Trophoblast cell (in vitro differentiated cells and primary cell): ENCODE data around the gene TM7SF3.

ENCODE experiments used
- DNase-seq, 2 donors: peaks; one replicate each; pipeline ENCODE4 v3.0.0-alpha.2; 2016
- H2AFZ ChIP-seq: 2 replicates; pipeline ENCODE4 v1.6.1; 2013; ENCODE audit warnings: low read length, moderate library complexity, mild to moderate bottlenecking; ENCODE audit not compliant: insufficient read depth, poor library complexity
- H2AK5ac ChIP-seq: 2 replicates; pipeline ENCODE4 v1.6.1; 2013; ENCODE audit warnings: mild to moderate bottlenecking, low read length
- H2BK120ac ChIP-seq: 2 replicates; pipeline ENCODE4 v1.6.1; 2013; ENCODE audit warnings: low read length, mild to moderate bottlenecking, moderate library complexity; ENCODE audit not compliant: insufficient read depth, poor library complexity
- H2BK12ac ChIP-seq: 2 replicates; pipeline ENCODE4 v1.6.1; 2013; ENCODE audit warnings: mild to moderate bottlenecking, low read length, moderate library complexity
- H2BK5ac ChIP-seq: 2 replicates; pipeline ENCODE4 v1.6.1; 2013; ENCODE audit warnings: low read length, low read depth, moderate library complexity, mild to moderate bottlenecking; ENCODE audit not compliant: poor library complexity
- H3K14ac ChIP-seq: 2 replicates; pipeline ENCODE4 v1.6.1; 2013; ENCODE audit warnings: mild to moderate bottlenecking, low read length
- H3K18ac ChIP-seq: 2 replicates; pipeline ENCODE4 v1.6.1; 2013; ENCODE audit warnings: mild to moderate bottlenecking, low read length
- H3K23ac ChIP-seq: 2 replicates; pipeline ENCODE4 v1.6.1; 2013; ENCODE audit warnings: low read length
- H3K27ac ChIP-seq: 2 replicates; pipeline ENCODE4 v1.5.1; 2013; ENCODE audit warnings: low read depth, mild to moderate bottlenecking, inconsistent platforms, low read length, moderate library complexity
- H3K27me3 ChIP-seq: 2 replicates; pipeline ENCODE4 v1.6.1; 2013; ENCODE audit warnings: inconsistent platforms, mild to moderate bottlenecking, low read length, moderate library complexity; ENCODE audit not compliant: insufficient read depth
- H3K36me3 ChIP-seq, 2 experiments: 1 replicate in 1 of 2; 2 replicates in 1 of 2; pipeline ENCODE4 v1.6.1; 2013; ENCODE audit warnings: low read length in 2 of 2, mild to moderate bottlenecking in 2 of 2, moderate library complexity in 1 of 2; ENCODE audit not compliant: insufficient read depth in 2 of 2, control insufficient read depth in 1 of 2
- H3K4ac ChIP-seq: 2 replicates; pipeline ENCODE4 v1.6.1; 2013; ENCODE audit warnings: low read depth, mild to moderate bottlenecking, low read length, moderate library complexity
- H3K4me1 ChIP-seq, 2 experiments: 1 replicate in 1 of 2; 2 replicates in 1 of 2; pipeline ENCODE4 v1.6.1; 2013; ENCODE audit warnings: low read length in 2 of 2, mild to moderate bottlenecking in 2 of 2, moderate library complexity in 1 of 2; ENCODE audit not compliant: insufficient read depth in 2 of 2, control insufficient read depth in 1 of 2
- H3K4me2 ChIP-seq: 2 replicates; pipeline ENCODE4 v1.6.1; 2013; ENCODE audit warnings: inconsistent platforms, mild to moderate bottlenecking, low read length, moderate library complexity
- H3K4me3 ChIP-seq: 2 replicates; pipeline ENCODE4 v1.5.1; 2013; ENCODE audit warnings: mild to moderate bottlenecking, low read depth, low read length, inconsistent platforms
- H3K79me1 ChIP-seq: one replicate; pipeline ENCODE4 v1.6.1; 2013; ENCODE audit warnings: low read length
- H3K79me2 ChIP-seq: 2 replicates; pipeline ENCODE4 v1.6.1; 2013; ENCODE audit warnings: low read length, mild to moderate bottlenecking; ENCODE audit not compliant: control insufficient read depth, insufficient read depth, poor library complexity
- H3K9ac ChIP-seq: 2 replicates; pipeline ENCODE4 v1.6.1; 2013; ENCODE audit warnings: mild to moderate bottlenecking, low read length
- H3K9me3 ChIP-seq: 2 replicates; pipeline ENCODE4 v1.6.1; 2013; ENCODE audit warnings: low read depth, mild to moderate bottlenecking, control low read depth, inconsistent platforms, low read length; ENCODE audit not compliant: insufficient read depth
- H4K12ac ChIP-seq: 2 replicates; pipeline ENCODE4 v1.6.1; 2013; ENCODE audit warnings: low read depth, mild to moderate bottlenecking, low read length, moderate library complexity
- H4K8ac ChIP-seq: 2 replicates; pipeline ENCODE4 v1.6.1; 2013; ENCODE audit warnings: low read depth, mild to moderate bottlenecking, low read length, moderate library complexity
- H4K91ac ChIP-seq: one replicate; pipeline ENCODE4 v1.6.1; 2013; ENCODE audit warnings: low read depth, mild to moderate bottlenecking, low read length, moderate library complexity
- WGBS: extraction: QIAGEN DNeasy Blood & Tissue Kit; methylation state at CpG from one replicate; pipeline ENCODE4 v1.1.7; 2013; ENCODE audit warnings: missing lambda C conversion rate; ENCODE audit not compliant: insufficient read length, insufficient coverage; ENCODE audit errors: extremely low coverage; 5-methylcytosine and 5-hydroxymethylcytosine counted together

The TM7SF3 gene

GRCh38 chr12:26971963-26972362, 42.2 kb downstream of the TM7SF3 start:
- Histone ChIP-seq H3K4me3 (no peak overlapping the region), H2BK5ac (no peak overlapping the region), H3K18ac (no peak overlapping the region), H2BK12ac (no peak overlapping the region), H3K79me2 (no peaks in the 10 kb centered on the region), H3K79me1 (no peaks in the 10 kb centered on the region), H3K9ac (no peak overlapping the region), H3K27me3 (no peaks in the 10 kb centered on the region), H3K23ac (no peak overlapping the region), H3K36me3 (peaks cover 3 to 4% of the 10 kb centered on the region in 2 experiments), H2AK5ac (no peak overlapping the region), H2BK120ac (no peak overlapping the region), H3K4me1 (no peaks in the 10 kb centered on the region), H3K27ac (no peak overlapping the region), H4K91ac (no peak overlapping the region), H4K8ac (no peak overlapping the region), H2AFZ (no peak overlapping the region), H3K14ac (no peak overlapping the region), H3K4me2 (no peak overlapping the region), H3K9me3 (no peaks in the 10 kb centered on the region), H3K4ac (no peak overlapping the region), H4K12ac (no peak overlapping the region)
- no CpG with 5 or more reads among the region's 2 CpGs for WGBS
- DNase-seq: no peak

GRCh38 chr12:26970136-26970535, 44.0 kb downstream of the TM7SF3 start:
- peaks cover 5 to 6% of the 10 kb centered on the region in 2 experiments for H3K36me3 ChIP-seq
- DNase-seq: no peak
- no peak overlapping the region for H4K8ac ChIP-seq
- H4K12ac ChIP-seq: no peak overlapping the region
- H3K4me3 ChIP-seq: no peak overlapping the region
- H3K79me2 ChIP-seq: no peaks in the 10 kb centered on the region
- no peak overlapping the region for H2BK120ac ChIP-seq
- no peak overlapping the region for H2BK12ac ChIP-seq
- H3K27me3 ChIP-seq: no peaks in the 10 kb centered on the region
- no peak overlapping the region for H3K14ac ChIP-seq
- no peak overlapping the region for H3K23ac ChIP-seq
- H3K27ac ChIP-seq: no peak overlapping the region
- no peak overlapping the region for H3K9ac ChIP-seq
- no CpG with 5 or more reads among the region's 2 CpGs for WGBS
- H3K79me1 ChIP-seq: no peaks in the 10 kb centered on the region
- H3K9me3 ChIP-seq: no peaks in the 10 kb centered on the region
- H3K4me1 ChIP-seq: no peaks in the 10 kb centered on the region
- H2AK5ac ChIP-seq: no peak overlapping the region
- no peak overlapping the region for H3K4ac ChIP-seq
- H3K4me2 ChIP-seq: no peak overlapping the region
- no peak overlapping the region for H2BK5ac ChIP-seq
- no peak overlapping the region for H2AFZ ChIP-seq
- no peak overlapping the region for H4K91ac ChIP-seq
- H3K18ac ChIP-seq: no peak overlapping the region

GRCh38 chr12:26966842-26967241, 47.3 kb downstream of the TM7SF3 start:
- H3K79me1 ChIP-seq: no peaks in the 10 kb centered on the region
- H4K12ac ChIP-seq: no peak overlapping the region
- H3K79me2 ChIP-seq: no peaks in the 10 kb centered on the region
- no peak overlapping the region for H2BK12ac ChIP-seq
- no peaks in the 10 kb centered on the region for H3K4me1 ChIP-seq
- H3K18ac ChIP-seq: no peak overlapping the region
- H3K27me3 ChIP-seq: no peaks in the 10 kb centered on the region
- H2BK120ac ChIP-seq: no peak overlapping the region
- H3K4me3 ChIP-seq: no peak overlapping the region
- H2AFZ ChIP-seq: no peak overlapping the region
- no CpG with 5 or more reads among the region's 3 CpGs for WGBS
- no peak overlapping the region for H2AK5ac ChIP-seq
- H3K36me3 ChIP-seq: peaks cover 3 to 5% of the 10 kb centered on the region in 2 experiments
- H3K27ac ChIP-seq: no peak overlapping the region
- no peak overlapping the region for H2BK5ac ChIP-seq
- no peaks in the 10 kb centered on the region for H3K9me3 ChIP-seq
- DNase-seq: no peak
- no peak overlapping the region for H3K23ac ChIP-seq
- no peak overlapping the region for H3K4ac ChIP-seq
- no peak overlapping the region for H4K91ac ChIP-seq
- H3K4me2 ChIP-seq: no peak overlapping the region
- no peak overlapping the region for H3K14ac ChIP-seq
- no peak overlapping the region for H3K9ac ChIP-seq
- H4K8ac ChIP-seq: no peak overlapping the region

- no peak overlapping the region for H3K9ac ChIP-seq
- DNase-seq: peak in 1 of 2 donors; percentile 36
- H2AFZ ChIP-seq: no peak overlapping the region
- H4K91ac ChIP-seq: no peak overlapping the region
- no peak overlapping the region for H4K12ac ChIP-seq
- no peaks in the 10 kb centered on the region for H3K79me2 ChIP-seq
- H3K27me3 ChIP-seq: no peaks in the 10 kb centered on the region
- no peak overlapping the region for H2BK120ac ChIP-seq
- H2AK5ac ChIP-seq: no peak overlapping the region
- no peak overlapping the region for H3K23ac ChIP-seq
- no peak overlapping the region for H3K4me3 ChIP-seq
- no peak overlapping the region for H4K8ac ChIP-seq
- no peak overlapping the region for H3K27ac ChIP-seq
- no peak overlapping the region for H3K4me2 ChIP-seq
- no peak overlapping the region for H2BK12ac ChIP-seq
- no peak overlapping the region for H3K18ac ChIP-seq
- no CpG with 5 or more reads among the region's 1 CpG for WGBS
- H3K36me3 ChIP-seq: peaks cover 4 to 5% of the 10 kb centered on the region in 2 experiments
- no peaks in the 10 kb centered on the region for H3K79me1 ChIP-seq
- H3K9me3 ChIP-seq: no peaks in the 10 kb centered on the region
- no peak overlapping the region for H3K14ac ChIP-seq
- no peak overlapping the region for H3K4ac ChIP-seq
- no peak overlapping the region for H2BK5ac ChIP-seq
- H3K4me1 ChIP-seq: no peaks in the 10 kb centered on the region
These were observed 50.8 kb downstream of the TM7SF3 start for GRCh38 chr12:26963413-26963812.
